ENCODE results near the gene BPI.

Gene BPI

GRCh38 chr20:38271608-38272120 is 32.3 kb upstream of the BPI start:
- no peaks in the 10 kb centered on the region for H3K27me3 ChIP-seq
- H3K36me3 ChIP-seq, result no peaks in the 10 kb centered on the region
- no peak for TF ChIP-seq CTCF (IDR thresholded peaks at IDR 0.05)
- peaks cover 37 to 41% of the 10 kb centered on the region in 2 experiments for H3K4me1 ChIP-seq (ENCODE audit: control insufficient read depth in 1 of 2, insufficient read depth in 1 of 2, low read depth in 1 of 2, low read length in 1 of 2)
- H3K27ac ChIP-seq, result no peak overlapping the region
- H3K4me3 ChIP-seq (ENCODE audit: low read depth in 1 of 2, low read length in 1 of 2), result no peak overlapping the region
- H3K9me3 ChIP-seq, result no peaks in the 10 kb centered on the region

GRCh38 chr20:38272398-38272797 is 31.6 kb upstream of the BPI start:
- Histone ChIP-seq H3K4me3 (ENCODE audit: low read depth in 1 of 2, low read length in 1 of 2) (no peak overlapping the region), H3K9me3 (no peaks in the 10 kb centered on the region), H3K4me1 (ENCODE audit: control insufficient read depth in 1 of 2, insufficient read depth in 1 of 2, low read depth in 1 of 2, low read length in 1 of 2) (peaks cover 35 to 40% of the 10 kb centered on the region in 2 experiments), H3K27ac (no peak overlapping the region), H3K27me3 (no peaks in the 10 kb centered on the region), H3K36me3 (no peaks in the 10 kb centered on the region)
- no peak for TF ChIP-seq CTCF (IDR thresholded peaks at IDR 0.05)

GRCh38 chr20:38272961-38273360 is 31.0 kb upstream of the BPI start:
- Histone ChIP-seq H3K36me3 (no peaks in the 10 kb centered on the region), H3K4me3 (ENCODE audit: low read depth in 1 of 2, low read length in 1 of 2) (no peak overlapping the region)

GRCh38 chr20:38275815-38276550 is 28.0 kb upstream of the BPI start:
- no peak overlapping the region for H3K4me3 ChIP-seq (ENCODE audit: low read depth in 1 of 2, low read length in 1 of 2)
- H3K4me1 ChIP-seq (ENCODE audit: control insufficient read depth in 1 of 2, insufficient read depth in 1 of 2, low read depth in 1 of 2, low read length in 1 of 2), result peaks cover 24 to 35% of the 10 kb centered on the region in 2 experiments
- H3K27me3 ChIP-seq, result no peaks in the 10 kb centered on the region
- peak overlapping the region; percentile 50 for H3K27ac ChIP-seq
- no peak for TF ChIP-seq CTCF (IDR thresholded peaks at IDR 0.05)
- H3K9me3 ChIP-seq, result no peaks in the 10 kb centered on the region
- no peaks in the 10 kb centered on the region for H3K36me3 ChIP-seq

More at GRCh38 chr20:38272961-38273360, 31.0 kb upstream of the BPI start:
- no peak overlapping the region for H3K27ac ChIP-seq
- no peaks in the 10 kb centered on the region for H3K9me3 ChIP-seq
- no peak for TF ChIP-seq CTCF (IDR thresholded peaks at IDR 0.05)
- H3K4me1 ChIP-seq (ENCODE audit: control insufficient read depth in 1 of 2, insufficient read depth in 1 of 2, low read depth in 1 of 2, low read length in 1 of 2), result peaks cover 29 to 36% of the 10 kb centered on the region in 2 experiments
- H3K27me3 ChIP-seq, result no peaks in the 10 kb centered on the region

GRCh38 chr20:38277285-38277684 is 26.7 kb upstream of the BPI start:
- peaks cover 27 to 35% of the 10 kb centered on the region in 2 experiments for H3K4me1 ChIP-seq (ENCODE audit: control insufficient read depth in 1 of 2, insufficient read depth in 1 of 2, low read depth in 1 of 2, low read length in 1 of 2)
- no peaks in the 10 kb centered on the region for H3K36me3 ChIP-seq
- no peaks in the 10 kb centered on the region for H3K9me3 ChIP-seq
- H3K27ac ChIP-seq, result no peak overlapping the region
- H3K4me3 ChIP-seq (ENCODE audit: low read depth in 1 of 2, low read length in 1 of 2), result no peak overlapping the region
- TF ChIP-seq CTCF (IDR thresholded peaks at IDR 0.05), result no peak
- H3K27me3 ChIP-seq, result no peaks in the 10 kb centered on the region
